Astrocyte (in vitro differentiated cells and primary cell): ENCODE results near the gene SUSD5. TPM values are rescaled to one million over a fixed set of nuclear protein-coding genes. Genes with fewer than 3 reads are reported as not detected.
A peak's percentile ranks its signal among the peaks of the same experiment; 100 is the strongest.

ENCODE experiments used
- DNase-seq: peaks from one replicate; pipeline ENCODE4 v3.0.0-alpha.2; 2010; ENCODE audit warnings: low read depth
- FAIRE-seq: peaks from 2 replicates; lab custom pipeline; 2011; peaks lifted over from hg19 to GRCh38; lab: Jason Lieb, UNC
- H2AFZ ChIP-seq: 2 replicates; pipeline ENCODE4 v1.6.0; 2012; ENCODE audit warnings: low read depth, low read length, inconsistent platforms
- H3K27ac ChIP-seq: 2 replicates; pipeline ENCODE4 v1.5.1; 2011; ENCODE audit warnings: low read depth, low read length, inconsistent platforms
- H3K27me3 ChIP-seq: 2 replicates; pipeline ENCODE4 v1.6.0; 2011; ENCODE audit warnings: low read length, inconsistent platforms; ENCODE audit not compliant: insufficient read depth
- H3K36me3 ChIP-seq: 2 replicates; pipeline ENCODE4 v1.5.1; 2011; ENCODE audit warnings: low read length, inconsistent platforms; ENCODE audit not compliant: insufficient read depth
- H3K4me1 ChIP-seq: 2 replicates; pipeline ENCODE4 v1.5.1; 2011; ENCODE audit warnings: low read length, inconsistent platforms; ENCODE audit not compliant: insufficient read depth
- H3K4me2 ChIP-seq: 2 replicates; pipeline ENCODE4 v1.6.0; 2012; ENCODE audit warnings: low read length, inconsistent platforms
- H3K4me3 ChIP-seq: 2 replicates; pipeline ENCODE4 v1.5.1; 2011; ENCODE audit warnings: low read depth, mild to moderate bottlenecking, low read length, inconsistent platforms; ENCODE audit not compliant: insufficient read depth
- H3K79me2 ChIP-seq: 2 replicates; pipeline ENCODE4 v1.6.0; 2012; ENCODE audit warnings: mild to moderate bottlenecking, low read length, inconsistent platforms; ENCODE audit not compliant: insufficient read depth
- H3K9ac ChIP-seq: 2 replicates; pipeline ENCODE4 v1.6.0; 2012; ENCODE audit warnings: mild to moderate bottlenecking, low read length, inconsistent platforms
- H3K9me3 ChIP-seq: 2 replicates; pipeline ENCODE4 v1.5.1; 2012; ENCODE audit warnings: low read depth, mild to moderate bottlenecking, low read length, inconsistent platforms; ENCODE audit not compliant: insufficient read depth
- H4K20me1 ChIP-seq: 2 replicates; pipeline ENCODE4 v1.6.0; 2012; ENCODE audit warnings: low read length, inconsistent platforms; ENCODE audit not compliant: insufficient read depth
- H3K27ac Mint-ChIP-seq: one replicate; pipeline ENCODE4 v1.8.0; 2021; ENCODE audit warnings: mild to moderate bottlenecking, mixed read lengths; ENCODE audit not compliant: unreplicated experiment
- H3K27me3 Mint-ChIP-seq: one replicate; pipeline ENCODE4 v1.8.0; 2021; ENCODE audit warnings: low read depth, mixed read lengths; ENCODE audit not compliant: unreplicated experiment
- H3K36me3 Mint-ChIP-seq: one replicate; pipeline ENCODE4 v1.8.0; 2021; ENCODE audit warnings: low read depth, mixed read lengths; ENCODE audit not compliant: unreplicated experiment
- H3K4me1 Mint-ChIP-seq: one replicate; pipeline ENCODE4 v1.8.0; 2021; ENCODE audit warnings: low read depth, mixed read lengths; ENCODE audit not compliant: unreplicated experiment
- H3K4me3 Mint-ChIP-seq: one replicate; pipeline ENCODE4 v1.8.0; 2021; ENCODE audit warnings: mild to moderate bottlenecking, moderate library complexity, mixed read lengths; ENCODE audit not compliant: unreplicated experiment
- H3K9me3 Mint-ChIP-seq: one replicate; pipeline ENCODE4 v1.8.0; 2021; ENCODE audit warnings: mild to moderate bottlenecking, mixed read lengths; ENCODE audit not compliant: unreplicated experiment
- CTCF ChIP-seq: IDR thresholded peaks from 2 replicates; pipeline ENCODE4 v1.5.1; 2011; ENCODE audit warnings: low read depth, mild to moderate bottlenecking, inconsistent platforms, low read length, moderate library complexity; ENCODE audit not compliant: insufficient read depth
- EZH2 ChIP-seq: IDR thresholded peaks from 2 replicates; pipeline ENCODE4 v1.6.1; 2012; ENCODE audit warnings: mild to moderate bottlenecking, low read length, inconsistent platforms; ENCODE audit not compliant: insufficient read depth
- total RNA-seq: library from RNA; stranded (reverse); gene quantifications from 2 replicates; pipeline ENCODE4 v1.2.1, GENCODE V29; 2021

Gene SUSD5
- total RNA-seq, 1 donor from 2014 or later, result 2.8 TPM

GRCh38 chr3:33212406-33212805 is 6.2 kb downstream of the SUSD5 start:
- Mint-ChIP-seq H3K9me3 (peaks cover 20% of the 10 kb centered on the region), H3K27me3 (peaks cover 19% of the 10 kb centered on the region), H3K4me1 (peaks cover 4% of the 10 kb centered on the region), H3K36me3 (peaks cover 3% of the 10 kb centered on the region), H3K4me3 (no peak overlapping the region), H3K27ac (no peak overlapping the region)
- H3K9ac ChIP-seq, result no peak overlapping the region
- H3K4me2 ChIP-seq, result no peak overlapping the region
- no peak for FAIRE-seq
- no peaks in the 10 kb centered on the region for H3K79me2 ChIP-seq
- H3K27ac ChIP-seq, result no peak overlapping the region
- H3K4me3 ChIP-seq, result no peak overlapping the region
- no peaks in the 10 kb centered on the region for H4K20me1 ChIP-seq
- no peak for TF ChIP-seq EZH2
- no peak for TF ChIP-seq CTCF
- peaks cover 7% of the 10 kb centered on the region for H3K4me1 ChIP-seq
- no peak for DNase-seq
- no peaks in the 10 kb centered on the region for H3K9me3 ChIP-seq
- no peaks in the 10 kb centered on the region for H3K36me3 ChIP-seq
- H3K27me3 ChIP-seq, result peaks cover 1% of the 10 kb centered on the region
- H2AFZ ChIP-seq, result no peak overlapping the region

- DNase-seq (peak; percentile 88), FAIRE-seq (no peak)
- no peak overlapping the region for H3K4me3 Mint-ChIP-seq
- peaks cover 7% of the 10 kb centered on the region for H3K4me1 ChIP-seq
- H3K4me1 Mint-ChIP-seq, result peaks cover 4% of the 10 kb centered on the region
- H3K79me2 ChIP-seq, result no peaks in the 10 kb centered on the region
- peaks cover 9% of the 10 kb centered on the region for H3K27me3 Mint-ChIP-seq
- H3K9ac ChIP-seq, result no peak overlapping the region
- TF ChIP-seq EZH2, result no peak
- no peak for TF ChIP-seq CTCF
- no peaks in the 10 kb centered on the region for H4K20me1 ChIP-seq
- H3K27ac Mint-ChIP-seq, result peak overlapping the region; percentile 67
- peak overlapping the region; percentile 34 for H3K27ac ChIP-seq
- H2AFZ ChIP-seq, result no peak overlapping the region
- peaks cover 20% of the 10 kb centered on the region for H3K9me3 Mint-ChIP-seq
- peaks cover 3% of the 10 kb centered on the region for H3K36me3 Mint-ChIP-seq
- H3K36me3 ChIP-seq, result no peaks in the 10 kb centered on the region
- H3K9me3 ChIP-seq, result no peaks in the 10 kb centered on the region
- H3K4me3 ChIP-seq, result no peak overlapping the region
- peak overlapping the region; percentile 31 for H3K4me2 ChIP-seq
- no peaks in the 10 kb centered on the region for H3K27me3 ChIP-seq
These were observed 7.2 kb downstream of the SUSD5 start for GRCh38 chr3:33211444-33211843.

- peaks cover 7% of the 10 kb centered on the region for H3K4me1 ChIP-seq
- H3K36me3 ChIP-seq, result no peaks in the 10 kb centered on the region
- H3K9me3 Mint-ChIP-seq, result peaks cover 14% of the 10 kb centered on the region
- H3K4me1 Mint-ChIP-seq, result peaks cover 4% of the 10 kb centered on the region
- H3K27me3 Mint-ChIP-seq, result no peaks in the 10 kb centered on the region
- DNase-seq (no peak), FAIRE-seq (no peak)
- H2AFZ ChIP-seq, result no peak overlapping the region
- no peaks in the 10 kb centered on the region for H3K27me3 ChIP-seq
- no peak for TF ChIP-seq EZH2
- TF ChIP-seq CTCF, result no peak
- no peak overlapping the region for H3K9ac ChIP-seq
- no peak overlapping the region for H3K27ac Mint-ChIP-seq
- H3K4me3 ChIP-seq, result no peak overlapping the region
- H3K9me3 ChIP-seq, result no peaks in the 10 kb centered on the region
- H4K20me1 ChIP-seq, result no peaks in the 10 kb centered on the region
- no peaks in the 10 kb centered on the region for H3K36me3 Mint-ChIP-seq
- no peaks in the 10 kb centered on the region for H3K79me2 ChIP-seq
- no peak overlapping the region for H3K4me3 Mint-ChIP-seq
- no peak overlapping the region for H3K4me2 ChIP-seq
- no peak overlapping the region for H3K27ac ChIP-seq
These were observed 9.3 kb downstream of the SUSD5 start for GRCh38 chr3:33209357-33209756.
